GM21825 (cell line): Measurements from ENCODE around the gene SNORC.

Source experiments
- ATAC-seq: cut with Tn5 transposase; IDR thresholded peaks from one replicate; pipeline ENCODE4 v1.9.1; 2021; ENCODE audit warnings: mild to moderate bottlenecking, moderate library complexity; ENCODE audit not compliant: unreplicated experiment

SNORC gene

DNA sequence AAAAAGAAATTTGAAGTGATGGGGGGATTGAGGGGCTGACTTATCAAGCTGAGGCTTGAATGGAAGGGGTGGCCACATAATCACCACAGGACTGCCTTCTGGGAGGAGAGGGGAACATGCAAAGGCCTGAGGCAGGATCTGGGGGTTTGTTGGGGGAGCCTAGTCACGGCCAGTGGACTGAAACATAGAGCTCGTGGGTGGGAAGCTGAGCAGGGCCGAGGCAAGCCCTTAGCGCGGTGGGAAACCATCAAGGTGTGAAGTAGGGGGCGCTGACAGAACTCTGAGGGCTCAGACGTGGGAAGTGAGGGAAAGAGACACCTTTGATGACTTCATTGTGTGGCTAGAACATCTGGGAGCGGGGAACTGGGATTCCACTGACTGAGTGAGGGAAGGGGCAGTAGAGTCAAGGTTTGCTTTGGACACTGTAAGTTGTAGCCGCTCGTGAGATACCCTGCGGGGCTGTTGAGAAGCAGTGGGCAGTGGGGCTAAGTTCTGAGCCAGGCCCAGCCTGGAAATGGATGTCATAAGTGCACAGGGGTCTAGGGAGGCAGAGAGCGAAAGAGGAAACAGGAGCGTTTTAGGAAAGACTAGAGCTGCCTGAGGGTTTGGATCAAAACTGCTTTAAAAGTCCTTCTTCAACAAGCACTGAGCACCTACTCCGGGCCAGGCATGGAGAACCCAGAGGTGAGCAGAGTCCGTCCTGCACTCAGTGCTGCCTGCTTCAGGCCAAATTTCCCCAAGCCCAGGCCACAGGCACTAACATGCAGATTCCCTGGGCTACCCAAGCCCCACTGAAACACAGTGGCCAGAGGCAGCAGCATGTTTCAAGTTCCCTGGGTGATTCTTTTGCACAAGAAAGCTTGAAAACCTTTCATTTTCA lies 686 bp upstream of the SNORC start:
- no peak for ATAC-seq

DNA sequence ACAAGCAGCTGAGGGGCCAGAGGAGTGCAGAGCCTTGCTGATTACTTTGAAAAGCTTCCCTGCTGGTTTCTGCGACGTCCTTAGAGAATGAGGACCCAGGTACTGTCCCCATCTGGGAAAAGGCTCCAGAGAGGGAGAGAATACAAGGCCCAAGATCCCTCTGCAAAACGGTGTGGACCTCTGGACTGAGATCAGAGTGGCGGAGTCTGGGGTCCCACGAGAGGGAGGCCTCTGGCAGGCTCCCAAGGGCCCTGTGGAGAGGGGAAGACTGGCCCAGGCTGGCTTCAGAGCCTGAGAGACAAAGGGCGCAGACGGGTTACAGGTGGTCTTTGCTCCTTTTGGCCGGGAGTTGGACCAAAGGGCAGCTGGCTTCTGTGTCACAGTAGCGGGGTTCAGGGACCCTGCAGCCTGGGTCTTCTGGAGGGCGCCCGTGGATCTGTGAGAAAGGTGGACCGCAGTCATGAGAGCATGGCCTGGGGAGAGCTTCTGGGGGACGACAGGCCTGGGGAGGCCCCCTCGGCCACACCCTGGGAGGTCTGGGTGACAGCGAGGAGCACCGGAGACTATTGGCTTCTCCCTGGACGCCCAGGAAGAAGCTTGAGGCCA lies 805 bp downstream of the SNORC start:
- ATAC-seq, result no peak

DNA sequence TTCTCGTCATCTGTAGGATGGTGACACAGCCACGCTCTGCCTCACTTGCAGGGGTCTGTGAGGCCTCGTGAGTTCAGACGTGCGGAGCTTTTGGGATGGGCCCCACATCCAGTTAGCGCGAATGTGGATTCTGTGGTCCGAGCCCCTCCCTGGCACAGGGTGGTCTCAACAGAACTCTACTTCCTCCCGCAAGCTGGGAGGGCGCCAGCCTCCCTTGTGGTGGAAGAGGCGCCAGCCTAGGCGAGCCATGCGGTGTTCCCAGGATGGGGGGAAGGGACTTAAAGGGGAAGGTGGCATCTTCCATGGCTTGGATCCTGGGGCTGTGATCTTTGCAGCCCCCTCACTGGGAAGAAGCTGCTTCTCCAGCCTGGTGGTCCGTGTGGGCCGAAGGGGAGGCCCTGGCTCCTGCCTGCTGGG lies 1.4 kb downstream of the SNORC start:
- ATAC-seq, result no peak

DNA sequence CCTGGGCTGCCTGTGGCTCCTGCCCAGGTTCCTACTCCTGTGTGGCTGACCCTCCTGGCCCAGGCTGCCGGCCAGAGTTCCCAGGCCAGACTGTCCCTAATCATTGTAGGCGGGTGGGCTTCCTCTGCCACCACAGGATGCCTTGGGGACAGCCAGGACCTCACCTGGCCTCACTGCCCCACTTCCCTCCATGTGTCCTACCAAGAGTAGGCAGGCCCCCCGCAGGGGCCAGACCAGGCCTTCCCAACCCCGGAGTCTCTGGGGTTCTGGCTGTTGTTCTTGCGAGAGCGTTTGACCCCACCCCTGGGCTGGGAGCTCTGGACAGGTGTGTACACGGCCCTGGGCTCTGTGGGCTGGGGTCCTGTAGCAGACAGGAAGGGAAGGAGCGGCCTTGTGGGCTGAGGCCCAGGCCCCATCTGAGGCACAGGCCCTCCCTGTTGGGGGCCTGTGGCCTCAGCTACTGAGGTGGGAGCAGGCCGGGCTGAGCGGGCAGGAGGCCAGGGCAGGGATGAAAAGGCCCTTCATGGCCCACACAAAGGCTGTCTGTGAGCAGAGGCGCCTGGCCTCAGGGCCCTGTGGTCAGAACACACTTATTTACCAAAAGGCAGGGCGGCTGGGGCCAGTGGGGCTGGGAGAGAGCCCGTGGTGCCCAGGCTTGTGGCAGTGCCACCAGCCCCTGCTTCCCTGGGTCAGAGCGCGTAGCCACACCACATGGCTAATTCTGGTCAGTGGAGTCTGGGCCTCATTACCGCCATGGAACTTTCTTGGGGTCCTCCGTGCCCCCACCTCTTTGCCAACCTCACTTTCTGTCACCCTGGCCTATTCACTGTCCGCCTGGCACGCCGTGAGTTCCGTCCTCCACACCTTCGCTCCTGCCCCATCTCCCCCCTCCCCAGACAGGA lies 2.0 kb downstream of the SNORC start:
- no peak for ATAC-seq

DNA sequence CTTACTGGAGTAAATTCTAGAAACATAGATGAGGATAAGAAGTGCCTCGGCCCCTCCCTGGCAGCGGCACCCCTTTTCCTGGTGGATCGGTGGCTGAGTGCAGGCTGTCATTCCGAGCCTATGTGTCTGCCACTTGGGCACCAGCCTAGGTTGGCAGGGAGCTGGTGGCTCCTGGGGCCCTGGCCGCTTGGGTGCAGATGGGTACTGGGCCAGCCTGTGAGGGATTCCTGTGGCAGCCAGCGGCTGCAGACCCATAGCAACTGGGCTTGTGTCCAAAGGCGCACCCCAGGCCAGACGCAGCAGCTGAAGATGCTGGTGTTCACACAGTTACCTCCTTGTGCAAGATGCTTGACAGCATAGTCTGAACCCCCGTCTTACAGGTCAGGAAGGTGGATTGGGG lies 2.8 kb downstream of the SNORC start:
- ATAC-seq, result no peak

DNA sequence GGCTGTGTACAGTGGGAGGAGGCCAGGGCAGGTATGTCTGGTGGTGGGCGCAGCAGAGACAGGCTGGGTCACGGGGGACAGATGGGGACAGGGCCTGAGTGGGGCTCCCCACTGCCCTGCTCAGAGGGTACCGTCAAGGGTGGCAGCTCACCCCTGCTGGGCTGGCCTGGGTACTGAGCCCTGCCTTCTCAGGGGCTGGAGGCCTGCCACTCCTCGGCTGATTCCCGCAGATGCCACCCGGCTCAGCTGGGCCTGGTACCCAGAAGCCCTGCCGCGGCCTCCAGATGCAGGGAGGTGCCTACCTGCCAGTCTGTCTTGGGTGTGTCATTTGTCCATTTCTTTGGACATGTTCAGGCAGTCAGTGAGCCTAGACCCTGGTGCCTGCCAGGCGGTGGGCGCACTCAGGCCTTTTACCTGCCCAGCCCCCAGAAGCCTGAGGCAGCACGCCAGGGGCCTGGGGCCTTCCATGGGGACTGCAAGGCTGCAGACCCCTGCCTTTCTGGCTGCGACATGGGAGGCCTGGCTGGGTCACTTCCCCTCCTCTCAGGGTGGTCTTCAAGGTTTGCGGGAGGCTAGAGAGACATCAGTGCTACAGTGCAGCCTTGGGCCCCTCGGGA lies 3.3 kb downstream of the SNORC start:
- no peak for ATAC-seq

DNA sequence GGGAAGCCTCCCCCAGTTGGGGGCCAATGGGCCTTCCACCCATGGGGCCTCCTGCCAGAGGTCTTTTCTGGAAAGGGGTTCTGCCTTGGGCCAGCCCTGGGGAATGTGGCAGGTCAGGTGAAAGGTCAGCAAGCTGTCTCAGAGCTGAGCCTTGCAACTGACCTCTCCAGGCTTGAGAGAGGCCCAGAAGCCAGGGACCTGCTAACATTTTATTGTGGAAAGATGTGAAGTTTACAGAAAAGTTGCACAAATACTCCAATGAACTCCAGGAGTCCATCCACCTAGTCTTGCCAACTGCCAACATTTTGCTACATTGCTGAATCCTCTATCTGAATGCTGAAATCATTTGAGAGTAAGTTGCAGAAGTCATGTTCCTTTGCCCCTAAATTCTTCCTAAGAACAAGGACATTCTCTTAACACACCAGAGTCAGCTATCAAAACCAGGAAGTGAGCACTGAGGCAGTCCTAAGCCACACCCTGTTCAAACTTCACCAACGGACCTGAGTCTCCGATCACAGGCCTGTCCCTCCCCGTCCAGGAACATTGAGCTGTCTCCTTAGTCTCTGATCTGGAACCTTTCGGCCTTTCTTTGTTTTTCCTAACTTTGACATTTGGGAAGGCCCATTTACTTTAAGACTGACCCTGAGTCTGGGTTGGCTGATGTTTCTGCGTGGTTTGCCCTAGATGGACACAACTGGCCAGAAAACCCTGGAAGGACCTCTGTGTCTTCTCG lies 4.0 kb downstream of the SNORC start:
- no peak for ATAC-seq

DNA sequence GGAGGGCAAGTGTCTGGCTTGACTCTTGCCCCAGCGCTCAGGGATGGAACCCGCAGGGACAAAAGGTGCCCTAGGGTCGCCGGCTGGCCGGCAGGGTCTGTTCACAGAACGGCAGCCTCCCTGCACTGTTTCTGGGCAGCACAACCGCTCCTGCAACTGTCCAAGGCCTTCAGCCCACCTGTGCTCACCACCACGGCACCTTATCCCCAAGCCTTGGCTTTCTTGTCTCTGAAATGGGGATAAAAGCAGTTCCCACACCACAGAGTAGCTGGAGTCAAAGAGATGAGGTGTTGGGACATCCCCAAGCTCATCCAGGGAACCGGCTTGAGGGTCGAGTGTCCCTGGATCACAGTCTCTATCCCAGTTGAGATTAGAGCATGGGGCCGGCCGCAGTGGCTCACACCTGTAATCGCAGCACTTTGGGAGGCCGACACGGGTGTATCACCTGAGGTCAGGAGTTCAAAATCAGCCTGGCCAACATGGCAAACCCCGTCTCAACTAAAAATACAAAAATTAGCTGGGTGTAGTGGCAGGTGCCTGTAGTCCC lies 4.7 kb downstream of the SNORC start:
- no peak for ATAC-seq

DNA sequence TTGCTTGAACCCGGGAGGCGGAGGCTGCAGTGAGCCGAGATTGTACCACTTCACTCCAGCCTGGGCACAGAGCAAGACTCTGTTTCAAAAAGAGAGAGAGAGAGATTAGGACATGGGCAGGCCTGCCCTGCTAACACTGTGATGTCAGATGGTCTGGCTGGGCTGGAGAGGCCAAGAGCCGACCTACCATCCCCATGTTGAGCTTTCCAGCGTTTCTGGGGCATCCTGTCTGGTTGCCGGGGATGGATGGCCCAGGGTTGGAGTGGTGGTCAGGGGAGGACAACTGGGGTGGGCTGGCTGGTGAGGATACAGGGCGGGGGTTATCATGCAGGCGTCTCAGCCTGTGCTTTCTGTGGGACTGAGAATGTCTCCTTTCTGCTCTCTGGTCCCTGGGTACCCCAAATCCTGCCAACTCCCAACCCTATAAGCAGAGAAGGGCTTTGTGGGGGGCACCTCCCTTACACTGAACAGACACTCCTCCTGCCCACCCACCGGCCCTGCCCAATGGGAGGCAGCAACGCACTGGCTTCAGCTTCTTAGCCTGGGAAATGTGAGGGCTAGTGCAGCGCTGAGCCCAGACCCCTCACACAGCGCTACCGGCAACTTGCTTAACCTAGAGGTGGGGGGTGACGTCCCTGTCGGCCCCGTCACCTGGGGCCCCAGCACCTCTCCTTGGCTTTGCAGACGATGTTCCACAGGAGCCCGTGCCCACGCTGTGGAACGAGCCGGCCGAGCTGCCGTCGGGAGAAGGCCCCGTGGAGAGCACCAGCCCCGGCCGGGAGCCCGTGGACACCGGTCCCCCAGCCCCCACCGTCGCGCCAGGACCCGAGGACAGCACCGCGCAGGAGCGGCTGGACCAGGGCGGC lies 5.4 kb downstream of the SNORC start:
- no peak for ATAC-seq

DNA sequence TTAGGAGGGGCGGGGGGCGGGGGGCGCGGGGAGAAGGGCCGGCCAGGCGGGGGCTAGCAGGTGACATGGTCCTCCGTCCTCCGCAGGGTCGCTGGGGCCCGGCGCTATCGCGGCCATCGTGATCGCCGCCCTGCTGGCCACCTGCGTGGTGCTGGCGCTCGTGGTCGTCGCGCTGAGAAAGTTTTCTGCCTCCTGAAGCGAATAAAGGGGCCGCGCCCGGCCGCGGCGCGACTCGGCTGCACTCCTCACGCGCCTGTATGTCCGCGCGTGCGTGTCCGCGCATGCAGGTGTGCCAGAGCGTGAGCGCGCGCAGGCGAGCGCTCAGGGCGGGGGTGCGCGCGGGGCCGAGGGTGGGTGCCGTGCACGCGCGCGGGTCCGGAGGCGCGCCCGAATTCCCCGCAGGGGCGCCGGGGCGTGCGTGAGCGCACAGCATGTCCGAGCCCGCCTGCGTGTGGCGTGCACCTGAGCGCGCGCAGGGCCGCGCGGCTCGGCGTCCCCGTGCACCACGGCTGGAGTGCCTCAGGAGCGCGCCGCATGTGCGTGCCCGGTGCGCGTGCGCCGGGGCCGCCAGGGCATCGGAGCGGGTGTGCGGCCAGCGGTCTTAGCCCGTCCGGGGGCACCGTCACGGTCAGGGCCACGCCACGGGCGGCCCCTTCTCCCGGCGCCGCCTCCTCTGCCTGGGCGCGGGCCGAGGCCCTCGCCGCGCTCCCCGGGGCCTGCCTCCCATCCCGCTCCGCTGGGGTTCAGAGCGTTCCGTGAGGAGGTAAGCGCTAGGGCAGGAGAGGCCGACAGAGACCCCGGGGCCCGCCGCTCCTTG lies 6.3 kb downstream of the SNORC start:
- ATAC-seq, result no peak

DNA sequence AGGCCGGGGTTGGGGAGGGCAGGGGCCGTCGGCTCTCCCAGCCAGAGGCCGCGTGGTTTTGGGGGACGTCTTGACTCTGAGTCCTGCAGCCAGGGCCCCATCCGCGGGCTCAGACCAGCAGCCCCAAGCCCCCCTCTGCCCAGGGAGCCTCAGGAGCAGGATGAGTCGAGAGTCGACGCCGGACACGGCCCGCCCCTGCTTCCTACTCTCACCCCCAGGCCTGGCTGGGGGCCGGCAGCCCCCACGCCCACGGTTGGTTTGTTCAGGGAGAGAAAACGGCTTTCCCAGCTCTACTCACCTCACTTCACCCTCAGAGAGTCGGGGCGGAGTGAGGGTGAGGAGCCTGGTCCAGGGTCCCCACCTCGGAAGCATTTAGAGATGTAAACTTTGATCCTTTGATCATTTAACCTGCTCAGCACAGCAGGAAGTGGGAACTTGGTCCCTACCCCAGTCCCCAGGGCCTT lies 6.9 kb downstream of the SNORC start:
- no peak for ATAC-seq

DNA sequence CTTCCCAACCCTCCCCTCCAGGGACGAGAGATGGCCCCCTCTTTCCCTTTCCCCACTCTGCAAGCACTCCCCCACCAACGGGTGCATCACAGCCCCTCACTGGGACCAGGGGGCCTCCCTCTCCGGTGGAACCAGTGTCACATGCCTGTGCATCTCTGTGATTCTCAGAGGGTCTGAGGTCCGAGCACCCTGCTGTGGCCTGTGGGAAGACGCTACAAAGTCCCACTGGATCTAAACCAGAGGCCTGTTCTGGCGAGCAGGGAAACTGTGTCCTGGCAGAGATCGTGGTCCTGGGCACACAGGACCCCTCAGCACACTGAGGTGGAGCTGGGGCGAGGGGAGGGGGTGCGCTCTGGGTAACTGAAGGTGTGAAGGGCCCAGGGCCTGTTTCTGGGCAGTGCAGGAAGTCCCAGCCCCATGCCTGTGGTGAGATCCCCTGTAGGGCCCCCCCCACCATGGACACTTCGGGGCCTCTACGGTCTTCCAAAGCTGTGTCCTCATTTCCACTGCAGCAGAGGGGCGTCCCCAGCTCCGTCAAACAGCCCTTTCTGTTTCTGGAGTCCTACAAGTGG lies 8.0 kb downstream of the SNORC start:
- no peak for ATAC-seq

DNA sequence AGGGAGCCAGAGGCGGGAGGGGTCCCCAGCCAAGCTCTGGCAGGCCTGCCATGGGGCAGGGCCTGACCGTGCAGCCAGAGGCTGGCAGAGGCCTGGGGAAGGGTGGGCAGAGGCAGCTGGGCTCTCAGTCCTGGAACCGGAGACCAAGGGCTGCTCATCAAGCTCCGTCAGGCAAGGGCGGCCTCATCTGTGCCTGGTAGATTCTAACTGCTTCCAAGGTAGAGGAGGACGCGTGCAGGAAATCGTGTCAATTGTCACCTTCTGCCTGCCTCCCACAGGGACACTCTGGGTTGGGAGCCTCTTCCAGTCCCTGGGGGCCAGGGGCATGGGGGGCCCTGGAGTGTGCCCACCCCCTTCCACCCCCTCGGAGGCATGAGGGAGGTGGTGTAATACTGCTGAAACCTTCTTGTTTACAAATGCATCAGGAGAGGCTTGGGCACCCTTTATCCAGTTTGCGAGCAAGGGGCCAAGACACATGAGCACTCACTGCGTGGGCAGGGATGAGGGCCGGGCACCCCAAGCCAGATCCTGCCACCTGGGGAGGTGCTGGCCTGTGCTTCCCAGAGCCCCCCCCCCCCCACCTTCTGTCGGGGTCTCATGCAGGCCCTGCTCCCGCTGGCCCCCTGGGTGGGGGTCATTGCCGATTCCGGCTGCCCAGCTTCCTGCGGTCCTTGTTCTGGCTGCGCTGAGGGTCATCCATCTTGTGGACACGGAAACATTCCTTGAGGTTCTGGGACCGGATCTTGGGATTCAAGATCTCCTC lies 9.0 kb downstream of the SNORC start:
- ATAC-seq, result no peak

DNA sequence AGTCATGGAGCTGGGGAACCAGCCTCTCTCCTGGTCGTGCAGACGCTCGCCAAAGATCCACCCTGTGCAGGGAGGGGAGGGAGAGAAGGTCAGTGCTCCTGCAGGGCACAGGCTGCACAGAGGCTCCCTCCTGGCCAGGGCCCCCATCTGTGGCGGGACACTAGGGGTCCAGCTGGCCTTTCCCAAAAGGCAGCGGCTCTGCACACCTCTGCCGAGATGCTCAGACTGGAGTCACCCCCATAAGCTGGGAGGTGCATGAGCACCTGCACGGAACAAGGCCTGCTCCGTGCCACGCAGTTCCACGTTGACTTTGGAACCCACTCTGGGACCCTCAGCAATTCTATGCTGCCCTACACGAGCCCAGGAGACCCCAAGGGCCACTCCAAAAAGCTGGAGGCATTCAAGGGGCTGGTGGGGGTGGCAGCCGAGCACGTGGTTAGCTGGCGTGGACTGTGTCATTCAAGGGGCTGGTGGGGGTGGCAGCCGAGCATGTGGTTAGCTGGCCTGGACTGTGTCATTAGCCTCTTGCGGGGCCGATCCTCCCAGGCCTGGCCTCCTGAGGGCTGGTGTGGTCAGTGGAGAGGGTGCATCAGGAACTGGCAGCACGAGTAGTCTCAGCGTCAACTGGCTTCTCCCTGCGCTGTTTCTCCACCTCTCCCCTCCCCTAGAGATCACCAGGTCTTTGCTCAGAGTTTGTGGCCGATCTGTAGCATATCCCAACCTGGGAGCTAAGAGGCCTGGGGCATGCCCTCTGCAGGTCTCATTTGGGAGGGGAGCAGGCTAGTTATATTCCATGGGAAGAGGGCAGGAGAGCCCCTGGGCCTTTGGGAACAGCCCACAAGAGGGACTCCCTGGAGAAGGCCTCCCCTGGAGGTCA lies 9.8 kb downstream of the SNORC start:
- no peak for ATAC-seq

DNA sequence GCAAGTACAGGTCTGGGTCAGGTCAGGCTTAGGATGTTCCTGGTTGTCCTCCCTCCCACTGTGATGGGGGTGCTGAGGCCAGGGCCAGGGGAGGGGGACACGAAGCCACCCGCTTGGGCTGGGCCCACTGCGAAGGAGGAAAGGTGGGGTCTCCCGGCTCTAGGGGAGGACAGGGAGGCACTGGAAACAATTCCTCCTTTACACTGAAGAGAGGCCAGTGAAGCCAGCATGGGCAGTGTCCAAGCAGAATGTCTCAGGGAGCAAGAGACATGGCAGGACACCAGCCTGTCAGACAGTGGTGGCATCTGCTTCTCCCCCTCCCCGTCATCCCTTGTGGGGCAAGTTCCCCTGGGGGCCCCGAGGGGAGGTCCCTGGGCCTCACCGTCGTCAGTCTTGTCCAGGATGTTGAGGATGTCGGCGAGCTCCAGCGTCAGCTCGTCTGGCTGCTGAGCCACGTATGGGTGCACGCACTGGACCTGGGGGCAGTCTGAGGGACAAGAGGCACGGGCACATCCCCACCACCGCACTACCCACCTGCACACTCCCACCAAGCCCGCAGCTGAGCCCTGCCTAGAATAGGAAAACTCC lies 10.8 kb downstream of the SNORC start:
- ATAC-seq, result no peak

DNA sequence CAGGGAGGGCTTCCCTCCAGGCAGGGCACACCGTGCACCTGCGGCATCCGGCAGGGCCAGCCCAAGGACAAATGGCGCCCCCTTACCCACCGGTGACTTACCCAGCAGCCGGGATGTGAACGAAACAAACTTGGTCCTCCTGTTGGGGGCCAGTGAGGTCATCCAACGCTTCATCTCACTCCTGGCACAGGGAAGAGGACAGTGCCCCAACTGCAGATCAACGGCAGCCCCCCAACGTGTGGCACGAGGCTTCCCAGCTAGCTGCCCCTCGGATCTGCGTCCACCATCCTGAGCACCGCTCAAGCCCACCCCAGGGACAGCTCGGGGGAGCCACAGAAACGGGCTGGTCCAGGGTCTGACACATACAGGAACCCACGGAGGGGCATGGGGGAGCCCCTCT lies 12.0 kb downstream of the SNORC start:
- ATAC-seq, result no peak
